ENCODE results near the gene CFAP45.

The CFAP45 gene

DNA sequence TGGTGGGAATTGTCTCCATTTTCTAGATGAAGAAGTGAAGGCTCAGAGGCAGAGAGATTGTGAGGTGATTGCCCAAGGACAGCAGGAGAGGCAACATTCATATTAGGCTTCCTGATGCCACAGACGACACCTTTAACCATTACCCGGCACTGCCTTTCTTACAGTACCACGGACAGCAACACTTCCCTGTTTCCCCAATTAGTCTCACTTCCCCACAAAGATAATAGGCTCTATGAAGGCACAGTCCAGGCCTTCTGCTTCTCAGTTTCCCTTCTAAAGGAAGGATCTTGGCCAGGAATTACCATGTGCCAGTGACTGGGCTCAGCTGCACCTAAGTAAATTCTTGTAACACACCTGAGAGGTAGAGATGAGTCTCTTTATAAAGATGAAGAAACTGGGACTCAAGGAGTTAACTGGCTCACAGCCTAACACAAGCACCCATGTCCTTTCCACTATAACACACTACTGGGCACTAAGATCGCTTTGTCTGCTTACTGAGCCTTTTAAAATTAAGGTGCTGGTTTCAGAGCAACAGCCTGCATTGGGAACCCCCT is 35.8 kb upstream of the CFAP45 start:
- no peak for DNase-seq

DNA sequence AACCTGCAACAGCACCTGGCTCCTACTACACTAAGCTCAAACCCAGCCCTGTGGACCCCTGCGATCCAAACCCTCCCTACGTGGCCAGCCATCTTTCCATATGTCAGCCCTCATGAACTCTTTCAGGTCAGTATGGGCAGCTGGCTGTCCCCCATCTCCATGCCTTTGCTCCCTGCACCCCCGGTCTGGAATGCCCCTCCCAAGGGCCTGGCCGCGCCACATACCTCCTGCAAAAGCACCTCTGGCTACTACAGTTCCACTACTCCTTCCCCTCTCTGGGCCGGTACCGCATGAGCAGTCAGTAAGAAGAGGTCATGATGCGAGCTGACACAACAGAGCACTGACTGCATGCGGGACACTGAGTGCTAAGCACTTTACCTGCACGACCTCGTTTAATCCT is 35.3 kb upstream of the CFAP45 start:
- DNase-seq: no peak

DNA sequence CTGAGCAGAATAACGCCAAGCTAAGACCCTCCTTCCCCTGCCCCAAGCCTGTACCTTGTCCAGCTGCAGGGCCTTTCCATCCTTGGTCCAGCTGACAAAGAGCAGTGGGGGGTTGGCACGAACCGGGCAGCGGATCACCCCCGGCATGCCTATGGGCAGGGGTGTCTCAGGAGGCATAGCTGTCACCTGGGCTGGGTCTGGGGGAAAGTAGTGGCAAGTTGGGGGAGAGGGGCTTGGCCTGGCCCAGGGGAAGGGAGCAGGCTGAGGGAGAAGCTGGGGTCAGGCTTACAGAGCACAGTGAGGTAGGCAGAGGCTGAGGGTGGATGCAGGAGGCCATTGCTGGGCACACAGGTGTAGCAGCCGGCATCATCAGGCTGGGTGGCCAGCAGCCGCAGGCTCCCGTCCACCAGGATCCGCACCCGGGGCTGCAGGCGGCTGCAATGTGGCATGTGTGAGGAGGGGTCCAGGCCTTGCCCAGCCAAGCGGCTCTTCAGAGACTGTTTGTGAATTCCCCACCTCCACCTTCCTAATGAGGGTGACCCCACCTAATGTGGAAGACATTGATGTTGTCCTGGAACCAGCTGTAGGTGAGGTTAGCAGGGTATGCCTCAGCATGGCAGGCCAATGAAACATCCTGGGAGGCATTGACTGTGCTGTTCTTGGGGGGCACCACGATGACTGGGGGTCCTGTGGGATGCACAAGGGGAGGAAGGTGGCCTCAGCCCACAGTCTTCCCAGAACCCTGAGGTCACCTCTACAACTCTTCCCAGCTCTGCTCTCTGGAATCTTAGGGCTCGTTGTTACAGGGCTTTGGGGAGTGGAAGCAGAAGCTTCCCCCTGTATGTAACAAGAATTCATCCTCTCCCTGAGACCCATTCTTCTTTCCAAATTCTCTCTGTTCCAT is 34.4 kb upstream of the CFAP45 start:
- no peak for DNase-seq

DNA sequence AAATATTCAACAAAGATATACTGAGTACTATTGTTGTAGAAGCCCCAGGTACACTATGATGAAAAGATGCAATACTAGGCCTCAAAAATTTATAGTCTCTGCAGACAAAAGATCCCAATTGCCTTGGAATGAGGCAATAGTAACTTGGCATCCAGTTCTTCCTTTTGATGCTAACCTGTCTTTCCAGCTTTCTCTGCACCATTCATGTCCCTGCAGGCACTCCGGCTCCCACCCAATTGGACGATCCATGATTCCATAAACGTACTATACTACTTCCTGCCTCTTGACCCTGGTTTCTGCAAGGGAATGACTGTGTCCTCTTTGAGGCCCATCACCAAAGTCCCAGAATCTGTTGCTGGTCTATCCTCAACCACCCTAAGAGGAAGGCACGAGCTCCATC is 33.4 kb upstream of the CFAP45 start:
- no peak for DNase-seq

DNA sequence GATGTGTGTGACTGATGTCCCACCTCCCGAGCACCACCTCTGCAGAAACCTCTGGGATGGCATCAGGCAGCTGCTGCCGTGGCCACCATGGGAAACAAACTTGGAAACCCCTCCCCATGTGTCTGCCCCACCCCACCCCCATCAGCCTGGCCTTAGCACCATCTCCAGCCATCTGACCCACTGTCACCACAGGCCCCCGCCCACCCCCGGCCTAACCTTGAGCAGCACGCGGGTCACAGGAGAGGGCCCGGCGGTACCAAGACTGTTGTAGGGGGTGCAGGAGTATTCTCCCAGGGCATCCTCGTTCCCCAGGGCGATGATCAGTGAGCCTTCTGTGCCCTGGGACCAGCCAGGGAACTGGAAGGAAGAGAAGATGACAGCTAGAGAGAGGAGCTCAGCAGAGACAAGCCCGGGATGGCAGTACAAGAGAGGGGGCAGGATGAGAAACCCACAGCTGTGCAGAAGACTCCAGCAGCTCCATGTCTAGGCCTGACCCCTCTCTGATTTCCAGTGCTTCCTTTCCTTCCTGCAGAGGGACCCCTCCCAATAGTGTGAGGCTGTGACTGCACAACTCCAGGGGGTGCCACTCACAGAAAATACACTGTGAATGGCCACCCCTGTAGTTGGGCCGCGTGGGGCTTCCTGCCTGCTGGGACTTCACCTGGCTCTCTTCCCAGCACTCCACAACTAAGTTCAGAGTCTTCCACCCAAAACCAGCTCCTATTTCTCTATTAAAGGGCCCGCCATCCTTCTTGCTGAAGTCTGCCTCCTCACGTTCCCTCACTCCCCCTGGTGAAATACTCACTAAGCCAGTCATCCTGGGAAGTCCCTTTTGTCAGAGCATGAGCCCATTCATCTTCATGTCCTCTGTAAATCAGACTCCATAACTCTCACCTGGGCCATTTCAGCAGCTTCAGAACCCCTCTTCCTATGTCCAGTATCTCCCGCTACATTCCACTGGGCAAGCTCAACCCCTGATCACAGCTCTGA is 32.6 kb upstream of the CFAP45 start:
- no peak for DNase-seq

DNA sequence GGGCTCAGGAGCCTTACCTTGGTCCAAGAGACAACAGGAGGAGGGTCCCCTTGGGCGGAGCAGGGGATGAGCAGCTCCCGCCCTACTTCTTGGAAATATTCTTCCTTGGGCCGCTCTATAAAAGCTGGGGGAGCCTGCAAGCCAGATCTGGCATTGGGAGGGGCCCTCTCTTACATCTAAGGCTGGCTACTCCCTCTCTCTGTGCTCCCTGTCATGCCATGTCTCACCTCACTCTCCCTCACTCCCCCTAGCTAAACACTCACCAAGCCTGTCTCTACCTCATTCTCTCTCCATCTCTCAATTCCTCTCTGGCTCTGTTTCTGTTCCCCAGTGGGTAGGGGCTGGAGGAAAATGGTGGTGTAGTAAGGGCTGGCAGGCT is 31.8 kb upstream of the CFAP45 start:
- no peak for DNase-seq

DNA sequence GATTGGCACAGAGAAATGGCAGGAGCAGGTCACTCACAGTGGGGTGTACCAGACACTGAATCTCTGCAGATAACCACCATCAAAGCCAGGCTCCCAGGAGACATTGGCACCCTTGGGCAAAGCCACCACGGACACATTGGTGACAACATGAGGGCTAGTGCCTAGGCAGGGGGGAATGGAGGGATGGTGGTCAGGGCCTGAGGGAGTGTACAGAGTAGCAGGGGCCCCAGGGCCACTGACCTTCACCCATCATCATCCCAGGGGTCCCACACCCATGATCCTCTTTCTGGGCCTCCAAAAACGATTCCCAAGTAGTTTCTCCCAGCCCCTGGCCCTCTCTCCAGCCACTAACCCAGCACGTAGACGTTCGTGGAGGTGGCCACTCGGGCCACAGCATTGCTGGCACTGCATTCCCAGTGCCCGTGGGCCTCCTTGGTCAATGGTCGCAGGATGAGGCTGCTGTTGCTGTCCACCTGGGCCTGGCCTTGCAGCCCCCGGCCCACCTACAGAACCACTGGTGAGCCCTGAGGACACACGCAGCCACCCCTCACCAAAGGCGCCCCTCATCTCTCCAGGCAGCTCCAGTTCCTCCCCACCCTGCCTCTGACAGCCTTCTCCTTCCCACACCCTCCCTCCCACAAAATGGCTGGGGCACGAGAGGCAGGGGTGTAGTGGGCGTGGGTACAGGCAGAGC is 31.3 kb upstream of the CFAP45 start:
- DNase-seq: no peak

DNA sequence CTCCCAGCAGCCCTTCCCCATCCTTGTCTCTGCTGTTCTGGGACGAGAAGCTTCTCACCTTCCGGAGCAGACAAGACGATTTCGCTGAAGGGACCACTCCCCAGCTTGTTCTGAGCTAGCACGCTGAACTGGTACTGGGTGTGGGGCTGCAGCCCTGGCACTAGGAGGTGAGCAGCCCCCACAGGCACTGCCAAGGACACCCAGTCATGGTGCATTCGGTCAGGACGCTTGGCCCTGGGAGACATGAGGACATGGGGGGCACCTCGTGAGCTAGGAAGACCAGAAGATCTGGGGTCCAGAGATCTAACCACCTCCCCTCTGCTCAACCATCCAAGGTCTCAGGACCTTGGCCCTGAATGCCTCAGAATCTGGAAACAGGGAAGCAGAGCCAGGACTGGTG is 30.7 kb upstream of the CFAP45 start:
- no peak for DNase-seq

DNA sequence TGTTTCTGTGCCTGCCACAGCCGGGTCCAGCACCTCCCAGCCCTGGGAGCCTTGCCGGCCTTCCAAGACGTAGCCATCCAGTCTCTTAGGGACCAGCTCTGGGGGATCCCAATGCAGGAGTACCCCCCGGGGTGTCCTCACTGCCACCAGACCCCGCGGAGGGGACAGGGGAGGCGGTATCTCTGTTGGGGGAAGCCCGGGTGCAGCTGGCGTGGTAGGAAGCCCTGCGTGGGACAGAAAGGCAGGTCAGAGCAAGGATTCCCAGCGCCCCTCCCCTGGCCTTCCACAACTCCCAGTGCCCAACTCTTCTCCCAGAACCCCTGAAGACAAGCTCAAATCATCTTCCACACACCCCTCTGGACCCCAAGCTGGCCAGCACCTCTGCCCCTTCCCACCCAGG is 30.3 kb upstream of the CFAP45 start:
- no peak for DNase-seq

DNA sequence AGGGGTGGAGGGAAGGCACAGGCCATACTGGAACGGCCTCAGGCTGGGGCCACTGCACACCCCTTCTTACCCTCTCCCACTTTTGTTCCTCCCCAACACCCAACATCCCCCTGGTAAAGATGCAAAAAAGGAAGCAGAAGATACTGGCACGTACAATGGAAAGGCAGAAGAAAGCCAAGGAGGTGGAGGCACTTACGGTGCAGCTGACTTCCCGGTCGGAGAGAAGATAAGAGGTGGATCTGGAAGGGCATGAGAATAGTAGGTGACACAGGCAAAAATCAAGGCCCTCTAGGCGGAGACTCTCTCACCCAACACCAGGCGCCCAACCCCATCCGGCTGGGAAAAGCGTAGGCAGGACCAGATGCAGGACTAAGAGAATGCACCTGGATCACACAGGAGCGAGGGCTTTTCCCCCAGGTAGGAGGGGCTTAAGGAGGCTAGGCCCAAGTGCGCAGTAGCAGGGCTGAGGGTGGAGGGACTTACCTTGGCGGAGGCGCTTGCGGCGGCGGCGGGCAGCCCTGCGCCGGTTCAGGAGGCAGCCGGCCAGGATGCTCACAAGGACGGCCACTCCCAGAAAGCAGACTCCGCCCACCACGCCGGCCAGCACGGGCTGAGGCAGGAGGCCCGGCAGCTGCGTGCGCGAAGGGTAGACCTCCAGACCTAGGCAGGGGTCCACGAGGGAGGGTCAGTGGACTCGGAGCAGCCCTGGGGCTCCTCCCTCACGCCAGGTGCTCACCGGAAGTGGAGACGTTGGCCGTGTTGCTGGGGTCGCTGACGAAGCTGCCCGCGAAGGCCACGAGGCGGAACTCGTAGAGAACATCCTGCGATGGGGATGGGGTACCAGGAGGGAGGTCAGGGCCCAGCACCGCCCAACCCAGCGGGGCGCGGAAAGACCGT is 29.4 kb upstream of the CFAP45 start:
- no peak for DNase-seq

DNA sequence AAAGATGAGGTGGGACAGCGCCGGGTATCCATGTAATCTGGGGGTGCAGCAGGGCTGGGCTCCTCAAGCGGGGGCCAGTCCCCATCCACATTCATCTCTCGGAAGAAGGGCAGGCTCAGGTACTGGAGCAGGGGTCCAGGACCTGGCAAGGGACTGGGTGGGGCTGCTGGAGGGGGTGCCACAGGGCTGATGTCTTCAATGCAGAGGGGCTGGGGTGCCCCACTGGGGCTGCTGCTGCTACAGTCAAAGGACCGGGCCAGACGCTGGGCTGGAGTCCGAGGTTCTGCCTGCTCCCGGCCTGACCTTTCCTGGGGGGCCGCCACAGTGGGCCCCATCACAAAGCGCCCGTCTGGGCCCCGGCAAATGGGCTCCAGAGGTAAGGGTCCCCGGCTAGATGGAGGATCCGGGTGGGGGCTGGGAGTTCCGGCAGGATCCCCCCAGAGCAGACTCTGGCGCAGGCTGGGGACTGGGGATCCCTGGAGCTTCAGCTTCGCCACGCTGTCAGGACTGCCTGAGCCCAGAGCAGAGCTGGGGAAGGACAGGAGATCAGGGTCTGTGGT is 28.6 kb upstream of the CFAP45 start:
- DNase-seq: no peak

DNA sequence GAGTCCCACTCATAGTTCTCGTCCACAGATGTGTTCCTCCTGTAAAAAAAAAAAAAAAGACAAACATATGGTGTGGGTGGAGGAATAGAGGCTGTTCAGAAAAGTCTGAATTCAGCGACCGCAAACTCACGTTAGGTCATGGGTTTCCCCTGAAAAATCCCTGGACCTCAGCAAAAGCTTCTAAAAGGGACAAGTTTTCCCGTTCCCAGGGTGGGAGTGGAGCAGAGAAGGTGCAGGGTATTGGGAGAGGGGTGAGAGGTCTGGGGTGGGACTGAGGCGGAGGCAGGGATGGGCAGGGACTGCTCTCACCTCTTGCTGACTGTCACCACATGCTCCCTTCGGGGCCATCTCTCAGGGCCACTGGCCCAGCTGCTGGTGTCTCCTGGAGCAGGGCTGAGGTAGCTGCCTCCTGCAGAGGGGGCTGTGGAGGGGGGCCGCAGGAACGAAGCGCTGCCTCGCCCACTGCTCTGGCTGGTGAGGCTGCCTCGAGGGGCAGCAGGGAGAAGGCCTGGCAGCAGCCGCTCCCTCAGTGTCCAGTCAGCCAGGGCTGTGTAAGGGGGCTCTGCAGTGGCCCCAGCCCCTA is 28.0 kb upstream of the CFAP45 start:
- no peak for DNase-seq

DNA sequence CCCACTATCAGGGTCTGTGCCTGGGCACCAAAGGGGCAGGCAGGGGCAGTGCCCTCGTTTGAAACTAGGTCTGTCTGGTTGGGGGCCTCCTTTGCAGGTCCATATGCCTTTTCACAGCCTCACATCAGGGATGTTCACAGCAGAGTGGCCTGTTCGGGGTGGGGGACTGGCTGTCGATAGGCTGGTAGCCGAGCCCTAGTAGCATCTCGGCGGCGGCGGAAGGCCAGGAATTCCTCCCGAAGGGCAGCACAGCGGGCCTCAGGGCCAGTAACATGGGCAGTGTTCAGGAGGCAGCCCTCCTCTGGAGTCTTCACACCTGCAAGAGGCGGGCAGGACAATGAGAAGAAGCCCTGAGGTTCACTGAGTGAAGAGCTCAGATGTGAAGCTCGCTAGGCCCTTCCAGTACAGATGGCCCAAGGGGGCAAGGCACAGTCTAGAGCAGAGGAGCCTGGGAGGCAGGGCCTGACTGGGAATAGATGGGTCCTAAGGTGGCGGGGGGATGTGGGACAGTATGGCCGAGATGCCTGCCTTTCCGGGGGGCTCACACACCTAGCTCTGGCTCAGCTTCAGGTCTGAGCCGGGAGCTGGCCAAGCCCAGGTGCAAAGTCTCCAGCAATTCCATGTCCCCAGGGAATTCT is 27.4 kb upstream of the CFAP45 start:
- DNase-seq: no peak

DNA sequence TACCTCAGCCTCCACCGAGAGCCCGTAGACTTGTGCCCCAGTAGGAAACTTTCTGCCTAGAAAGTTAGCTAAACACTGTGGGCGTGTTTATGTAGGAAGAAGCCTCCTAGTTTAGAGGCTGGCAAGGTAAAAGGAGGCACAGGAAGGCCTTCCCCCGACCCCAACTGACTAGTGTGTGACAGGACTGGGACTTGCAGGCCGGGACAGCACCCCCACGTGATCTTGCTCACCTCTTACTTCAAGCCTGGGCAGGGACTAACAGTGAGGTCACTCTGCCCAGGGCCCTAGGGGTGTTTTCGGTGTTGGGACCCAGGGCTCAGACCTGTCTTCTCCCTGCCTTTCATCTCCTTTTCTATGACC is 25.7 kb upstream of the CFAP45 start:
- DNase-seq: peak; percentile 65

DNA sequence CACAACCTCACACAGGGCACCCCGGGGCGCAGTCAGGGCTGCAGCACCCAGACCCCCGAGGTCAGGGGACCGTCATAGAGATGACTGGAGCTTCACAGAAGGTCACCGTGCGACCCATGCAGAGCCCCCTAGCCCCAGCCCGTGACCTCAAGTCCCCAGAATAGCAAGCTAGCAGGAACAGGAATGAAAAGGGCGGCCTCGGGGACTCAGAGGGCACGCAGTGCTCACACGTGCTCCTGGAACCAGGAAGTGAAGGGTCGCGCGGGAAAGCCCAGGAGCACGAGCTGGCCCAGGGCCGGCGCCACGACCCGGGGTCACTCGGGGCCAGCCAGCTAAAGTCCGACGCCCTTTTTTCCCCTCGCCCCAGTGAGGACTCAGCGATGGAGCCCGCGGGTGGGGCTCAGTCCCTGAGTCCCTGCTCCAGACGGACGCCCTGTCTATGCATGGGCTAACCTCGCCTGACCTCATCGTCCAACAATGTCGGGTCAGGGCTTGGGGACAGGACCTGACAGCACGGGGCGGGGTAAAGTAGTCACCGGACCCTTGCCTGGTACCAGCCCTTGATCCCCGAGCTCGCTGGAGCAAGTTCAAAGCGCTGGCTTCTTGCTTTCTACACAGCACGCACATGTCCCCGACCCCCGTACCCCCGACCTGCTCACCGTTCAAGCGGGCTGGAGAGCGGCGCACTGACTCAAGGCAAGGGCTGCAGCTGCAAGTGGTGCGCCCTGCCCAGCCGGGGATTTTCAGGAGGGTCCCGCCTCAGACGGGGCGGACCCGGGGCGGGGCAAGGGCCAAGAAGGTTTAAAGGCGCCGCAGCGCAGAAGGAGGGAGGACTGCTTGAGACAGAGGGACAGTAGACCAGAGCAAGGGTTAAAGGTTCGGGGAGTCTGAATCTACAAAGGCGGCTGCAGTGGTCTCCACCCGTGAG is 25.1 kb upstream of the CFAP45 start, which contains the start of gene TAGLN2:
TAGLN2 (minus strand) TSS at position 717 of the 928 bp plus-strand sequence. CDS start 4,998 bp downstream, outside the sequence.
- DNase-seq: peak; percentile 94

DNA sequence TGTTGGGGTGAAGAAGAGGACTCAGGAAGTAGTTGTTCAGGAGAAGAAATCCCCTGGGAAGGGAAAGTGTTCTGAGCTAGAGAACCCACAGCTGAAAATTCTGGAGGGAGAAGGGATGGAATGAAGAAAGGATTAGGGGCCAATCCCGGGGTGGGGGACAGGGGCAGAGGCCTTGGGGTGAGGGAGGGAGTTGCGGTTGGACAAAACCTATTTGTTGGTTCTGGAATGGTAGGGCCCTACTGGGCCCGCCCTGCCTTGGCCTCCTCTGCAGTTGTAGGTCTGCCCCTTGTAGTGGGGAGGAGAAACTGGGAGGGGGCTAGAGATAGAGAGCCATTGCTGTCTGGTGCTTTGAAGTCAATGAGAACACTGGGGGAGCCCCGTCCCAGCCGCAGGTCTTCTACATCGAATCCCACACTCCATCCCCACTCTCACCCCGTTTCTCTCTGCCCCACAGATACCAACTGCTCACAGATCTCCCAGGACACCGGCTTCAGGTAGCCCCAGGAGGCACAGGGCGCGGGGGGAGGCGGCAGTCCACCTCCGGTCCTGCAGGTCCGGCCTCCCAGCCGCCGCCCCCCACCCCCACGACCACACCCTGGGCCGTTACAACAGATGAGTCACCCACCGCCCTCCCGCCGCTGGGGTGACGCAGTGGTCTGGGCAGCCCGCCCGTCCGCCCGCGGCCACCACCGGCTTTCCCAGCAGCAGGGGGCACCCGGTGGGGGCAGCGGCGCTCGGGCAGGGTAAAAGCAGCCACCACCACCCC is 24.2 kb upstream of the CFAP45 start:
- DNase-seq: peak; percentile 79

DNA sequence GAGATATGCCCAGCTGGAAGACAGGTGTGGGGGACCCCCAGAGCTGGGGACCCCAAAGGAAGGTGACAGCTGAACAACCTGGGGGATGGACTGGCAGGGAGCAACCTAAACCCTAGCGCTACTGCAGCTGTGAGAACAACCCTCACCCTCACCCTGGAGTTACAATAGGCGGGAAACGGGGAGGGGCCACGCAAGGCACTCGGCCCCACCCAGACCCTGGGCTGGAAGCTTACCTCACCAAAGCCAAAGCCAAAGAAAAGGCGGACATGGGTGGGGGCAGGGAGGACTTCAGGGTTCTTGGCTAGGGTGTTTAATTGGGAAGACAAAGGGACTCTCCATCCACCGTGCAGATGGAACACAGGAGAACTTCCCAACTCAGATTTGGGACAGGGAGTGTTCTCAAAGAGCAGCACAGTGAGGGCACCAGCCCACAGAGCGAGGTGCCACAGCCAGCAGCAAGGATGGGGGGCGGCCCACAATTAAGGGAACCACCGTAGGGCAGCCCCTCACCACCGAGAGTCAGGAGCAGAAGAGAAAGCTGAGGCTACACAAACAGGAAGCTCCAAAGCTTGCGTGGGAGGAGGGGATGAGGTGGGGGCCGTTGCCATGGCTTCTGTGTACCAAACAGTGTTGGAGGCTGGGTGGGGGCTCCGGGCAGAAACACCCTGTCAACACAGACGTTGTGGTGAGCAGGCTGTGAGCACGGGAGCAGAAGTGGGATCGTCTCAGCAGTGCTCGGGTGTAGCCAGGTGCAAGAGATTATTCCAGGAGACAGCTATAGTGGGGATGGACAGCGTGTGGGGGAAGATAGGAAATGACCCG is 23.4 kb upstream of the CFAP45 start:
- peak; percentile 87 for DNase-seq
